ENCODE results near the gene PSMD3. TPM values are rescaled to one million over a fixed set of nuclear protein-coding genes. Genes with fewer than 3 reads are reported as not detected.

The PSMD3 gene
- total and polyA plus RNA-seq, 9 of the 15 experiments (the other 6 are each of a cell fraction or from before 2014, with no cell fraction given), result 2.0 to 251 (median 135) TPM

- TF ChIP-seq KDM4B (IDR thresholded peaks at IDR 0.05; ENCODE audit: borderline replicate concordance in 2 of 2, low read depth in 1 of 2) (no peak), HMGN3 (IDR thresholded peaks at IDR 0.05; ENCODE audit: borderline replicate concordance, extremely low read depth, insufficient read length, low read depth, low read length) (no peak), AFF1 (IDR thresholded peaks at IDR 0.05; ENCODE audit: low read depth in 1 of 2, partially characterized antibody in 2 of 2) (no peak), XRCC4 (IDR thresholded peaks at IDR 0.05; ENCODE audit: extremely low read depth, insufficient read depth, insufficient read length) (no peak), ZNF696 (CRISPR knock-in tag; conservative IDR thresholded peaks at IDR 0.05) (no peak), NR1H2 (CRISPR knock-in tag; IDR thresholded peaks at IDR 0.05) (no peak), ZNF589 (CRISPR knock-in tag; IDR thresholded peaks at IDR 0.05; ENCODE audit: low read depth) (no peak), NFE2 (IDR thresholded peaks at IDR 0.05; ENCODE audit: low read depth) (peak; percentile 85), TBL1XR1 (IDR thresholded peaks at IDR 0.05; ENCODE audit: low read length in 2 of 2) (no peak), XRCC5 (IDR thresholded peaks at IDR 0.05; ENCODE audit: low read depth, low read length) (0 out of 2 replicates have a peak, but pooled peaks have one; percentile 34), ZBTB17 (CRISPR knock-in tag; IDR thresholded peaks at IDR 0.05) (peak; percentile 63; the same call in 1 of the 2 replicates), HDAC3 (IDR thresholded peaks at IDR 0.05; ENCODE audit: borderline replicate concordance, partially characterized antibody) (no peak), DACH1 (IDR thresholded peaks at IDR 0.05; ENCODE audit: partially characterized antibody) (no peak), SMARCA4 (IDR thresholded peaks at IDR 0.05) (peak; percentile 45), SMARCA5 (IDR thresholded peaks at IDR 0.05) (peak; percentile 65; the same call in 1 of the 2 replicates), MLLT1 (IDR thresholded peaks at IDR 0.05) (0 out of 4 replicates have a peak, but pooled peaks of 1 of the 2 experiments have one; percentile 53), MEIS2 (IDR thresholded peaks at IDR 0.05; ENCODE audit: partially characterized antibody) (peak; percentile 25), ZEB2 (IDR thresholded peaks at IDR 0.05) (0 out of 2 replicates have a peak, but pooled peaks have one; percentile 33)
- TF ChIP-seq, protein P1, sequence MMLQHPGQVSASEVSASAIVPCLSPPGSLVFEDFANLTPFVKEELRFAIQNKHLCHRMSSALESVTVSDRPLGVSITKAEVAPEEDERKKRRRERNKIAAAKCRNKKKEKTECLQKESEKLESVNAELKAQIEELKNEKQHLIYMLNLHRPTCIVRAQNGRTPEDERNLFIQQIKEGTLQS (IDR thresholded peaks at IDR 0.05), result peak; percentile 86
- TF ChIP-seq, protein P1 (CRISPR knock-in tag; conservative IDR thresholded peaks at IDR 0.05), result 0 out of 2 replicates have a peak, but pooled peaks have one; percentile 52
Observed at GRCh38 chr17:39939588-39940419, 40.8 kb upstream of the PSMD3 start (continued).

Data from K562 (cell line).